Stimulated activated CD4-positive, alpha-beta T cell treated with anti-CD3 and anti-CD28 coated beads, Interleukin-1b, Interleukin-23, amount 100 ng/mL, for 24 hours (primary cell): Measurements from ENCODE around the gene HMSD.

Experiments
- DNase-seq, 4 experiments: peaks; one replicate each; pipeline ENCODE4 v3.0.0-alpha.2; 2020; ENCODE audit warnings: low read depth in 4 of 4, low spot score in 1 of 4

HMSD gene

DNA sequence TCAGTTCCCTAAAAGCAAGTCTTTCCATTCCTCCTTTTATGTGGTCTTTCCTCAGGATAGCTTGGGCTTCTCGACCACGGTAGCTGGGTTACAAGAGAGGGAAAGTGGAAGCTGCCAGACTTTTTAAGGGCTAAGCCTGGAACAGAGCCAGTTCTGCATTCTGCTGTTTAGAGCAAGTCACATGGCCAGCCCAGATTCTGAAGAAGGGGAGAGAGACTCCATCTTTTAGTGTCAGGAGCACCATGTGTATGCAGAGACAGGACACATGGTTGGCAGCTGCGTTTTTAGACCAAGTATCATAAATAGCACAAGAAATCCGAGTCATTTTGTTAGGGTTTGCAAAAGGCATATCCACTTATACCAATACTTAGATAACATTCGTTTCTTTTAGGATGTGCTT lies 4.7 kb downstream of the HMSD start:
- no peak for DNase-seq

DNA sequence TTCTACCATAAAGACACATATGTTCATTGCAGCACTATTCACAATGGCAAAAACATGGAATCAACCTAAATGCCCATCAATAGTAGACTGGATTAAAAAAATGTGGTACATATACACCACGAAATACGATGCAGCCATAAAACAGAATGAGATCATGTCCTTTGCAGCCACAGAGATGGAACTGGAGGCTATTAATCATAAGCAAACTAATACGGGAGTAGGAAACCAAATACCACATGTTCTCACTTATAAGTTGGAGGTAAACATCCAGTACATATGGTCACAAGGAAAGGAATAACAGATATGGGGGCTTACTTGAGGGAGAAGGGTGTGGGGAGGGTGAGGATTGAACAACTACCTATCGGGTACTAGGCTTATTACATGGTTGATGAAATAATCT lies 7.7 kb downstream of the HMSD start:
- no peak for DNase-seq

DNA sequence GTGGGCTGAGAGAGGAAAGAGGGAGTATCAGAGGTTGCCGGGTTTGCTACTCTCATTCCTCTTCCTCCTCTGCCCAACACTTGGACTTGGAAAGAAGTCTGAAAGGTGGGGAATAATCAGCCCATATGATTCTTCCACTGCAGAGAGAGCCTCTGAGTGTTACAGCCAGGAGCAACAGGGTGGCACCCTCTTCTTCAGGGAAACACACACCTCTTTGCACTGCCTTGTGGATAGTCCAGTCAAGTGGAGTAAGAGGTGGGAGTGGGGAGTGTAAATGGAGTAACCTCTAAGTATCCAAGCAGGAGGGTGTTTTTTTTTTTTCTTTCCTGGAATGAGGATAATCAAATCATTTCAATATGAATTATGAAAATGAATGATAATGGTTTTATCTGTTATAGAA lies 11.8 kb downstream of the HMSD start:
- no peak for DNase-seq

DNA sequence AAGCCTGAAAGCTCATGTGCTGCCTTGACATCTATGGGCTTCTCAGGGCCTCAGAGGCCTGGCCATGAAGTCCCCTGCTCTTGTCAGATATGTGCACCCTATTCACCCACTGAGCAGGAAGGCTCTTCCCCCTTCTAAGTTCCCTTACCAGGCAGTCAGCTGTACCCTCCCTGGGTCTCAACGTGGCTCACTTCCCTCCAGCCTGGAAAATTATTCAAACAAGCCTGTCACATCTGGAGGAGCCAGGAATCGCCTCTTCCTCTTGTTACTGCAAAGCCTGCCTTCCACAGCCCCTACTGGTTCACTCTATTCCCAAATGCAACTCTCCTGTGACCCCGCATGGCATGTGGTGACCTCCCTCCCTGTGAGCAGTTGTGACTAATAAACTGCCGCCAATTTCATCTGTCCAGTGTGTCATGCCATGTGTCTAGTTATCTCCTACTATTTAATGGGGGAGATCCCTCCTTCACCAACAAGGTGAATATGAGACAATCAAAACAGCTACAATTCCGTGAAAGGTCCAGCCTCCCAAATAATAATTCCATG lies 12.4 kb downstream of the HMSD start:
- no peak for DNase-seq

DNA sequence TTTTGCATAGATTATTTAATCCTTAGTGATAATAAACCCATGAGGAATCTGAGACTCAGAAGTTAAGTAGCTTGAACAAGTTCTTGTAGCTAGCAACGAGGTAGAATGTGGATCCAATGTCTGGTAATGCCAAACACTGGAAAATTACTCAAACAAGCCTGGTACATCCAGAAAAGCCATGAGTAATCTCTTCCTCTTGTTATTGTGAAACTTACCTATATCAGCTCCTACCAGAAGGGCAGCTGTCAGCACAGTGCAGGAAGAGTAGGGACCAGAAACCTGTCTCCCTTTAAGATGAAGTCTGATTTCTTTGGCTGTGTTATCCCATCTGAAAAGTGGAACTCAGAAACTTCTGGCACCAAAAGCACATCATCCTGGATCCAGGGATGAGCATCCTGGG lies 13.0 kb downstream of the HMSD start:
- no peak for DNase-seq

DNA sequence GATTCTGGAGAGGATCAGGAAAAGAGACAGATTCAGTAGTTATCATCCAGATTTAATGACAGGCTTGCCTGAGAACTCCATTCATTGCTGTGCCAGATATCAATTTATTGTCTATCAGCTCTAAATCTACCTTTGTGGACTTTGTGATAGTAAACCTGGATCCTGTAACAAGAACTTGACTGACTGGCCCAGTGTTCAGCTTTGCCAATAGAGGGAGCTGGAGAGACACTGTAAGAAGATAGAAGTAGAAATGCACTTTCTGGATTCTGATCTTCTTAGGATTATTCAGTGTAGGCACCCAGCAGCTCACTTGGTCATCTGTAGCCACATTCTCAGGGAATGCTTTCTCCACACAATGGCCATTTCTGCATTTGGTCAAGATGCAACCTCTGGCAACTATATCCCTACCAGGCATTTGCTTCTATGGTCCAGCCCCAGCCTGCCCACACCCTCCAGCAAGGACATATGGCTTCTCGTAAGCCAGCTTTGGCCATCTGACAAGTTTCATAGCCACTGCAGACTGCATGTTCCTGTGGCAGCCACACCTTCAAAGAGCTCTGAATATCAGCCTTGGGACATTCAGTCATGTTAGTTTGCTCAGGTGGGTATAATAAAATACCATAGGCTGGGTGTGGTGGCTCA lies 14.6 kb downstream of the HMSD start:
- peak in 1 of 4 experiments; percentile 16 for DNase-seq

DNA sequence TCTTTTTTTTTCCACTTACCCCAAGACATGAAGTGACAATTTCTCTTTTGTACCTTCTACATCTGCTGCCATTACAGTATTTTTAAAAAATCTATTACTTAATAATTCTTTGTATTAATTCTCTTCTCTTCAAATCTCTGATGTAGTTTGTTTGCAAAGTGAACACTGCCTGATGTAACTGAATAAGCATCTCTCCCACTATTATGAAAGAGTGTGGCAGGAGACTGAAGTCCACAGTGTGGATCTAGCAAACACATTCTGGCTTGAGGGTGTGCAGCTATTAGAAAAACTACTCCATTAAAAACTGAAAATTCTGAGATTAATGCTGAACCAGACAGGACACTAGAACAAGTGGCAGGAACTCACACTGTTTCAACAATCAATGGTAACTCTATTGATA lies 15.8 kb downstream of the HMSD start:
- no peak for DNase-seq

DNA sequence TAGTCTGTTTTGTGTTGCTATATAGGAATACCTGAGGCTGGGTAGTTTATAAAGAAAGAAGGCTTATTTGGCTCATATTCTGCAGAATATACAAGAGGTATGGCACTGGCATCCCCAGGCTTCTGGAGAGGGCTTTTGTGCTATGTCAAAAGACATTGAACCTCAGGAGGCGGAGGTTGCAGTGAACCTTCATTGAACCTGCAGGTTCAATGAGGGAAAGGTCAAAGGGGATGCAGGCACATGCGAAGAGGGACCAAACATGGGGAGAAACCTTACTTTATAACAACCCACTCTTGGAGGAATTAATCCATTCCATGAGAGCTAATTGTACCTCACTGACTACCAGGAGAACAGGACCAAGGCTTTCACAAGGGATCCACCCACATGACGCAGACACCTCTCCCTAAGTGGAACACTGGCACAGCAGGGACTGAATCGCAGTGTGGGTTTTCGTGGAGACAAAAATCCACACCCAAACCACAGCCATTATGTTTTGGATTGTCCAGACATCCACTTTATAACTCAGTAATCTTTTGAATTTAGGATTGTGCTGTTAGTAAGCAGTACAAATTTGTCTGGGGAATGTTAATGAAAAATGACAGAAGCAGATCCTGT lies 16.7 kb downstream of the HMSD start:
- no peak for DNase-seq

DNA sequence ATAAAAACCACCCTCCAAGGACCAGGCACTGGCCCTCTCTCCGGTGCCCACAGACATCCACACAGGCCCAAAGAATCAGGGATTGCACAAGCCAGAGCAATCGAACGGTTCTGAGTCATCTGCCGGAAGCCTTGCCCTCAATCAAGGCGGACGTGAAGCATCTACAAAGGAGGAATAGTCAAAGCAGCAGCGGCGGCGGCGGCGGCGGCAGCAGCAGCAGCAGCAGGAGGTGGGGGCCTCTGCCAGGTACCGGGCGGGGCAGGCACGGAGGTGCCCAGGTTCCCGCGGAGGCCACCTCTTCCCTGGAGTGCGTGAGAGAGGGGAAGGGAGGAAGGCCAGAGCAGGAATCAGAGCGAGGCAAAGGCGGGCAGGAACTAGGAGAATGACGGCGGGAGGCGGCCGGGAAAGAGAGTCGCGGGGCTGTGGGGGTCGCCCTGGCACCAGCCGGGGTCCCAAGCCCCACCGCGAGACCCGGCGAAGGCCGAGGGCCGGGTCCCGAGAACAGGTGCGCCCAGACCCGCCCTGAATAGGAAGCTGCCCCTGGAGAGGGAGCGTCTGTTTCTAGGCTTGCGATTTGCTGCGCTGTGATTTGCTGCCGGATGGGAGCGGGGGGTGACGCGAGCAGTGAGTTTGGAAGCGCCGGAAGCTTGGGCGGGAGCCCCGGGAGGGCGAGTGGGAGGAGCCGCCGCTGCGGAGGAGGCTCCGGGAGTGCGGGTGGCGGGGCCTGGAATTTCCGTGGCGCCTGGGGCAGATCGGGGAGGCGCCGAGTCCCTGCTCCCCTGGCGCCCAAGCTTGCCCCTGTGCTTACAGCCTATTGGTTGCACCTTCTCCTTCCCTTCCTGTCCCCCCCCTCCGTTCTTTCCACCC lies 21.1 kb downstream of the HMSD start, which contains the start of gene SERPINB8:
Gene SERPINB8, plus strand, starts transcription at position 140 of the 867 bp plus-strand sequence. CDS start 8,228 bp downstream, outside the sequence.
- DNase-seq: peak; percentile 41 to 79 (median 61)

DNA sequence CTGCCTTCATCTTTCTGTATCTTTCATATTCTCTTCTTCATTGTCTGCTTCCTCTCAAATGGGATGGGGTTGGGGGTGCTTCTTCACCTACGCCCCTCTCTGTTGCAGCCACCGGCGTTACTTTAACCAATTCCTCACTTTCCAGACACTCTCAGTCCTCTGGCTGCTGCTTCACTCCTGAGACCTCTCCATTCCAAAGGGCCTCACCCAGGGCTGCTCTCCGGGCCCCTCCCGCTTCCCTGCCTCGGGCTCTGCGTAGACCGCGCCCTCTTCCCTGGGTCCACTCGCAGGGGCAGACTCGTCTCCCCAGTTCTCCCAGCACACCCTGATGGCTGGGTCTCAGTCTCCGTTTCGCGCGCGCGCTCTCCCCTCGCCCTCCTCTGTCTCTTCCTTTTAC lies 21.7 kb downstream of the HMSD start:
- DNase-seq: no peak

DNA sequence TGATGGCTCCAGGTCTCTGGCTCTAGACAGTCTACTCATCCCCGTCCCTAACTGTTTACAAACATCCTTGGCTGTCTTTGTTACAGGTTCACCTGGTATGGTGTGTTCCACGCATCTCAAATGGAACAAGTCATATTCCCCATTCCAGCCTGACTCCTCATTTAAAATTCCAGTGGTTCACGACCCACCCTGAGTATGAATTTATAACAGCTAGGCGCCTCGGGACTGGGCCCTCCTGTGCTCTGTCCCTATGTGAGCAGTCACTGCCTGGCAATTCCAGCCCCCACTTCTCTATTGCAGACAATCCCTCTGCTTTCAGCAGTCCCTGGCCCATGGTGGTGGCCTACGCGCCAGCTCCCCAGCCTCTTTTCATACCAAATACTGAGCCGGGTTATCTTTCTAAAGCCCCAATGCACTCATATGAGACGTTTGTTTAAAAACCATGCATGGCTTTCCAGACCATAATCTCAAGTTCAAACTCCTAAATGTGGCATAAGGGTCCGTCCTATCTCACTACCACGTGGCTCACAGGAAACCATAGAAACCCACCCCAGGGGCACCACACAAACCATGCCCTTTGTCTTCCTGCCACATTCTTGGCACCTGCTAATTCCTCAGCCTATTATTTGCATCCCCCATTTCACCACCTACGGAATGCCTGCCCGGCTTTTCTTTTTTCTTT lies 22.4 kb downstream of the HMSD start:
- no peak for DNase-seq

DNA sequence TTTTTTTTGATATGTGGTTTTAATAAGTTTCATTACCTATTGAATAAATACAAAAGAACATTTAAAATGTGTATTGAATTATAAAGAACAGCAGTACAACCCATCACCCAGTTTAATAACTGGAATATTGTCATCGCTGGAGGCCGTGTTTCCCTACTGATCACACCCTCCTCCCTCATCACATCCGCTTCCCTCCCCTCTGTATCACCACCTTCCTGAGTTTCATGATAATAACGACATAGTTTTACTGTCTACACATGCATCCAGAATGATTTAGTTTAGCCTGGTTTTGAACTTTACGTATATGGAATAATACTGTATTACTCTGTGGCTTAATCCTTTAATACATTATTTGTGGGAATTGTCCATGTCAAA lies 22.9 kb downstream of the HMSD start:
- DNase-seq: no peak

DNA sequence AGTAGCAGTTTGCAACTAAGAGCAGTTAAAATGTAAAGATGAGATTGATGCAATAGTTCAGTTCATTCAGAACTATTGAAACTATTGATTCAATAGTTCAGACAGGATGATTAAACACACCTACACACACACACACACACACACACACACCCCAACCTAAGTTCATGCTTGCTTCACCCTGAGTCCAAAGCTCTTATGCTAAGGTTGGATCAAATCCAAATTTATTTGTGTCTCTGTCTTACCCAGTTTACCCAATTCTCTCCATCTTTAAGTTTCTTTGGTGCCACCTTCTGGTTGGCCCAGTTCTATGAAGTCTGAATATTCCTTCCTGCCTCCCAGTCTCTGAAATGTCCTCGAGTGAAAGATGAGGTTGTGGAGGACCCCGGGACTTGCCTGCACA lies 25.9 kb downstream of the HMSD start:
- no peak for DNase-seq

DNA sequence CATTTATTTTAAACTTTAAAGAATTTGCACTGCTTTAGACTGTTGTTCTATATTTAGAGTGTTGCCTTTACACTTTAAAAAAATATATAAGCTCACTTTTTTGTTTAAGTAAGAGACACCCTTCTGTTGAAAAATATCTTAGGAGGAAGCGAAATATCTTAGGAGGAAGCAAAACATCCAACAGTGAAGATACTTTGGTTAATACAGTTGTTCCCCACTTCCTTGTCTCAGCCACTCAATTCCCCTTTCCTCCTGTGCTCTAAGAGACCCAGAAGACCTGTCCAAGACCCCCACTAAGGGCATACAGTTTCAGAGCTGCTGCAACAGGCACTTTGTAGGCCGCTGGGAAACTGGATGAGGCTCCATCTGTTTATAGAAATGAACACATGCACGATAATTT lies 26.5 kb downstream of the HMSD start:
- no peak for DNase-seq

DNA sequence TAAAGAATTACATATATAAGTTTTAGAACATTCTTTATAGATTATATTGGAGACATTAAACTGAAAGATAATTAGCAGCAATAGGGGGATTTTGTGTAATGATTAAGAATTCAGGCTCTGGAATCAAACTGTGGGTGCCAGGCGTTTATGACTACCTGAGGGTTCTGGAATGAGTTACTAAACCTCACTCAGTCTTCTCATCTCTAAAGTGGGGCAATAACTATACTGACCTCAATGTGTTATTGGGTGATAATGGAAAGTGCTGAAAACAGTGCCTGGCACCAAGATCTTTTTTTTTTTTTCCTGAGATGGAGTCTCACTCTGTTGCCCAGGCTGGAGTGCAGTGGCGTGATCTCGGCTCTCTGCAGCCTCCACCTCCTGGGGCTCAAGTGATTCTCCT lies 27.9 kb downstream of the HMSD start:
- DNase-seq: no peak

DNA sequence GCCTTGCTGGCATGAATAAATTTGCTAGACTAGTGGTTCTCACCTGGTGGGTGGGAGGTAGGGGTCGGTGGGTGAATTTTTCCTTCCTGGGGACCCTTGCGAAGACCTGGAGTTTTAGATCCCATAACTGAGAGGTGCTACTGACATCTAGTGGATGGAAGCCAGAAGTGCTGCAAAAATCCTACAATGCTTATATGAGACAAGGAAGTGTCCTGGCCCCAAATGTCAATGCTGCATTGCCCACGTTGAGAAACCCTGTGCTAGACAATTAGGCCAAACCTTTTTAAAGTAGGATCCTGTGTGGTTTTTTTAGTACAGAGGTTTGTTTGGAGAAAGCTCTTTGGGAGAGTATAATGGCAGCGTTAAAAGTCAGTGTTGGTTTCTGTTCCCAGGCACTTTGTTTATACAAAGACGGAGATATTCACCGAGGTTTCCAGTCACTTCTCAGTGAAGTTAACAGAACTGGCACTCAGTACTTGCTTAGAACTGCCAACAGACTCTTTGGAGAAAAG lies 30.4 kb downstream of the HMSD start:
- DNase-seq: no peak

DNA sequence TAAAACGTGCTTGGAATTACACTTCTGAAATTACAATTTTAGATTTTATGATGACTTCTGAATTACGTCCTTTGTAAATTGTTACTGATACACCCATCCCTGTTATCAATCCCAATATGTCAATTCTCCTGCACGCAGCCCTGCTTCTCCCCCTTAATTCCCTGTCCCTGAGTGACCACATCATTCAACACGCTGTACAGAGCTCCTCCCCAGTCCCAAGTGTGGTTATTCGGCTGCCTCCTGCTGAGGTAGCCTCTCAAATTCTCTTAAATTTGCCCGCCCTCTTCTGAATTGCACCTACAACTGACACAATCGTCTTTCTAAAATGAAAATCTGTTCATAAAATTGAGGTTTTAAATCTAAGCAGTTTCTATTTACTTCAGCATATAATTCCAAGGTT lies 30.9 kb downstream of the HMSD start:
- DNase-seq: no peak

DNA sequence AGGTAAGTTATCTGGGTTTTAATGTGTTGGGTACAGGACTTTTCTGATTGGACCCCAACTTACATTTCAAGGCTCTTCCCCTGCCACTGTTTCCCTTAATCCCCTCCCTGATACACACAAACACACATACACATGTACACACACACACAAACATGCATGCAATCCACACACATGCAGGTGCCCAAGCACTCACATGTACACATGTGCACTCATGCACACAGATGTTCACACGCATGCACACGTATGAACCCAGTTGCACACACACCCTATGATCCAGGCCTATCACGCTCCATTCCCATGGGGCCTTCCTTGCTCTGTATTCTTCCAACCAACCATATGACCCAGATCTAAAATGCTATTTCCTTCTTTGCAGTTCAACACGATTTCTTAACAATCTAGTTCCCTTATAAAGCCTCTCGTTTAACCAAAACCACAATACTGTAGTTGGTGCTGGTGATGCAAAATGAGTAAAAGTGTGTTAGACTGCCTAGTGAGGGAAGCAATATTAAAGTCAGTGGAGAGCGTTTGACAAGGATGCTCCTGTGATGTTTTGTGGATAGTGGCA lies 31.9 kb downstream of the HMSD start:
- DNase-seq: no peak

DNA sequence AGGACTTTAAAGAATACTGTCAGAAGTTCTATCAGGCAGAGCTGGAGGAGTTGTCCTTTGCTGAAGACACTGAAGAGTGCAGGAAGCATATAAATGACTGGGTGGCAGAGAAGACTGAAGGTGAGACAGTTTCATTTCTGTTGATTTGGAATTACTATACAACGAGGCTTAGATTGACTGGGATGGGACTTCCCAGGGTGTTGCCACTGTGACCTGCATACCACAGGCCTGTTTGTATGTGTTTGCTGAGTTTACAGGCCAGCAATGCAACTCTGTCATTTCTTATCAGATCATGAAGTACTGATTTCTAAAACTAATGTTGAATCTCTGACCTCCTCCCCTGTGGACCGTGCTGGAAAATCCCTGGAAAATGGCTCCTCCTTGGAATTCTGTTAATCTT lies 32.6 kb downstream of the HMSD start:
- no peak for DNase-seq

DNA sequence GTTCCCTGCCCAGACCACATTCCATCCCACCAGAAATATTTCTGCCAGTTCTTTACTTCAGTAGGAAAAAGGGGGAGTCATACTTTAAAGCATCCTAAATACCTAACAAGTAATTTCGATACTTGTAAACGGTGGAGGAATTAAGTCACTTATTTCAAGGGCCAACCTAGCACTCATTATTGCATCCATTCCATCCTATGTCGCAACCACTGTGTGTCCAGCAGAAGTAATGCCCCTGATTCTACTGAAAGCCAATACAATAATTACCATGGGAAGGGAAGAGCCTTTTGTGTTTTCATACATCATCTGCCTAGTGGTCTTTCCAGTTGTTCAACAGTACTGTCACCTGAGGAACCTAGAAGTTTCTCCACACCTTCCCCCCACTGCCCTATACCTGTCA lies 33.3 kb downstream of the HMSD start:
- no peak for DNase-seq

DNA sequence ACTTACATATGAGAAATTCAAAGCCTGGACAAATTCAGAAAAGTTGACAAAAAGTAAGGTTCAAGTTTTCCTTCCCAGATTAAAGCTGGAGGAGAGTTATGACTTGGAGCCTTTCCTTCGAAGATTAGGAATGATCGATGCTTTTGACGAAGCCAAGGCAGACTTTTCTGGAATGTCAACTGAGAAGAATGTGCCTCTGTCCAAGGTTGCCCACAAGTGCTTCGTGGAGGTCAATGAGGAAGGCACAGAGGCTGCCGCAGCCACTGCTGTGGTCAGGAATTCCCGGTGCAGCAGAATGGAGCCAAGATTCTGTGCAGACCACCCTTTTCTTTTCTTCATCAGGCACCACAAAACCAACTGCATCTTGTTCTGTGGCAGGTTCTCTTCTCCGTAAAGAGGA lies 37.8 kb downstream of the HMSD start:
- no peak for DNase-seq
